ENCODE results near the gene TMEM183A. TPM values are rescaled to one million over a fixed set of nuclear protein-coding genes. Genes with fewer than 3 reads are reported as not detected.

The TMEM183A gene
- total and polyA plus RNA-seq, 4 donors: 29.4 to 63.9 (median 51.7) TPM

DNA sequence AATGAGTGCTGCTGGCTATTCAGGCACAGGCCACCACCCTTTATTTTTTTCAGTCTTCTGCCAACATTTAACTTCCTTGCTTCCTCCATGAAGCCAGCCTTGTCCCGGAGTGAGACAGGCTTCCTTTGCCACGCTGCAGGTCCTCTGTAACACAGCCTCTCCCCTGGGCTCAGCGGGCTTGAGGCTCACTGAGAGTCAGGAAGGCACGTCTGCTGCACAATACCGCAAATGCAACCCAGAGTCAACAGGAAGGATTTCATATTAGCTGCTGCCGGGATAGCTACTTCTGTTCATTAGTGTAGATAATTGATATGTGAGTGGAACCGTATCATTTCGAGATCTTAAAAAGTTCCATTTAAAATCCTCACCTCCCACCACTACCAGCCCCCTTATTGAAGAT lies 56.1 kb downstream of the TMEM183A start:
- no peaks in the 10 kb centered on the region for H3K36me3 ChIP-seq (ENCODE audit: control insufficient read depth in 4 of 4, insufficient read depth in 4 of 4, low read length in 4 of 4)
- no peak for DNase-seq

GRCh38 chr1:203065191-203065590 lies 58.0 kb downstream of the TMEM183A start:
- Histone ChIP-seq H3K27ac (ENCODE audit: low read depth in 1 of 2, low read length in 1 of 2) (no peak overlapping the region), H3K27me3 (ENCODE audit: control insufficient read depth in 3 of 3, insufficient read depth in 3 of 3, low read length in 2 of 3) (no peaks in the 10 kb centered on the region), H3K36me3 (ENCODE audit: control insufficient read depth in 4 of 4, insufficient read depth in 4 of 4, low read length in 4 of 4) (no peaks in the 10 kb centered on the region), H3K4me1 (ENCODE audit: control insufficient read depth in 5 of 5, insufficient read depth in 5 of 5, low read length in 5 of 5) (peaks cover 0 to 26% (median 9%) of the 10 kb centered on the region in 5 donors), H3K9me3 (ENCODE audit: control insufficient read depth in 4 of 4, insufficient read depth in 3 of 4, low read length in 3 of 4) (no peaks in the 10 kb centered on the region), H3K4me3 (no peak overlapping the region), H3K9ac (ENCODE audit: insufficient read depth in 1 of 2, low read length in 2 of 2) (no peak overlapping the region)
- TF ChIP-seq CTCF (IDR thresholded peaks at IDR 0.05; ENCODE audit: control extremely low read depth, extremely low read depth): no peak
- WGBS, 2 donors: 87 to 99% methylated on average over 7 of the region's 7 CpGs
- ATAC-seq (ENCODE audit: insufficient read depth, low FRiP score) (no peak), DNase-seq (no peak)

More for the DNA sequence above, 56.1 kb downstream of the TMEM183A start:
- WGBS, 2 donors: 23 to 53% methylated on average over 8 of the region's 8 CpGs
- ATAC-seq (ENCODE audit: insufficient read depth, low FRiP score): no peak
- peaks cover 0 to 10% (median 4%) of the 10 kb centered on the region in 5 donors for H3K4me1 ChIP-seq (ENCODE audit: control insufficient read depth in 5 of 5, insufficient read depth in 5 of 5, low read length in 5 of 5)
- H3K4me3 ChIP-seq: no peak overlapping the region
- H3K27ac ChIP-seq (ENCODE audit: low read depth in 1 of 2, low read length in 1 of 2): no peak overlapping the region
- no peaks in the 10 kb centered on the region for H3K27me3 ChIP-seq (ENCODE audit: control insufficient read depth in 3 of 3, insufficient read depth in 3 of 3, low read length in 2 of 3)
- H3K9me3 ChIP-seq (ENCODE audit: control insufficient read depth in 4 of 4, insufficient read depth in 3 of 4, low read length in 3 of 4): no peaks in the 10 kb centered on the region
- TF ChIP-seq CTCF (IDR thresholded peaks at IDR 0.05; ENCODE audit: control extremely low read depth, extremely low read depth): no peak
- H3K9ac ChIP-seq (ENCODE audit: insufficient read depth in 1 of 2, low read length in 2 of 2): no peak overlapping the region

GRCh38 chr1:203065986-203066385 lies 58.8 kb downstream of the TMEM183A start:
- Histone ChIP-seq H3K27me3 (ENCODE audit: control insufficient read depth in 3 of 3, insufficient read depth in 3 of 3, low read length in 2 of 3) (no peaks in the 10 kb centered on the region), H3K27ac (ENCODE audit: low read depth in 1 of 2, low read length in 1 of 2) (no peak overlapping the region), H3K4me1 (ENCODE audit: control insufficient read depth in 5 of 5, insufficient read depth in 5 of 5, low read length in 5 of 5) (peaks cover 0 to 27% (median 9%) of the 10 kb centered on the region in 5 donors), H3K4me3 (no peak overlapping the region), H3K36me3 (ENCODE audit: control insufficient read depth in 4 of 4, insufficient read depth in 4 of 4, low read length in 4 of 4) (no peaks in the 10 kb centered on the region), H3K9me3 (ENCODE audit: control insufficient read depth in 4 of 4, insufficient read depth in 3 of 4, low read length in 3 of 4) (no peaks in the 10 kb centered on the region), H3K9ac (ENCODE audit: insufficient read depth in 1 of 2, low read length in 2 of 2) (no peak overlapping the region)
- no peak for TF ChIP-seq CTCF (IDR thresholded peaks at IDR 0.05; ENCODE audit: control extremely low read depth, extremely low read depth)
- 65 to 80% methylated on average over 2 of the region's 2 CpGs for WGBS, 2 donors
- DNase-seq (peak in 2 of 3 donors; percentile 16 to 64), ATAC-seq (ENCODE audit: insufficient read depth, low FRiP score) (no peak)

GRCh38 chr1:203066965-203067364 lies 59.8 kb downstream of the TMEM183A start:
- Histone ChIP-seq H3K4me3 (no peak overlapping the region), H3K36me3 (ENCODE audit: control insufficient read depth in 4 of 4, insufficient read depth in 4 of 4, low read length in 4 of 4) (no peaks in the 10 kb centered on the region), H3K27me3 (ENCODE audit: control insufficient read depth in 3 of 3, insufficient read depth in 3 of 3, low read length in 2 of 3) (no peaks in the 10 kb centered on the region), H3K27ac (ENCODE audit: low read depth in 1 of 2, low read length in 1 of 2) (no peak overlapping the region), H3K4me1 (ENCODE audit: control insufficient read depth in 5 of 5, insufficient read depth in 5 of 5, low read length in 5 of 5) (peaks cover 0 to 27% (median 9%) of the 10 kb centered on the region in 5 donors), H3K9ac (ENCODE audit: insufficient read depth in 1 of 2, low read length in 2 of 2) (no peak overlapping the region), H3K9me3 (ENCODE audit: control insufficient read depth in 4 of 4, insufficient read depth in 3 of 4, low read length in 3 of 4) (no peaks in the 10 kb centered on the region)
- ATAC-seq (ENCODE audit: insufficient read depth, low FRiP score) (no peak), DNase-seq (no peak)
- WGBS, 2 donors: 92 to 95% methylated on average over 3 of the region's 3 CpGs
- no peak for TF ChIP-seq CTCF (IDR thresholded peaks at IDR 0.05; ENCODE audit: control extremely low read depth, extremely low read depth)
